Measurements from ENCODE around the gene LRRC71.

LRRC71 gene

DNA sequence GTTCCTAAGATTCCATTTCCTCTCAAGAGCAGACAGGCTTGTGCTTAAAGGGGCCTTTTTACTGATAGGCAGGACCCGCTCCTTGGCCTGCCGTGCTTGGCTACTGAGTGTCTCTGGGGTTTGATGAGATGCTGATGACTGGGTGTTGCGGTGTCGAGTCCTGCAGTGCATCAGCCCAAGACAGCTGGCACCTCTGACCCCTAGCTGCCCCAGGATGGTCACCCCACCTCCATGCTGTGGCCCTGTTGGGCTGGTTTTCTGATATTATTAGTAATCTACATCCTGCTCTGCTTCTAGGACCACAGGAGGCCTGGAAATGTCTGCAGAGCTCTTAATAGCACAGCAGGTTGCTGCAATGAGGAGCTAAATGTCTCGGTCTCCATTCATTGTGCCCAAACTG, 28.7 kb downstream of the LRRC71 start:
- no peak for DNase-seq

DNA sequence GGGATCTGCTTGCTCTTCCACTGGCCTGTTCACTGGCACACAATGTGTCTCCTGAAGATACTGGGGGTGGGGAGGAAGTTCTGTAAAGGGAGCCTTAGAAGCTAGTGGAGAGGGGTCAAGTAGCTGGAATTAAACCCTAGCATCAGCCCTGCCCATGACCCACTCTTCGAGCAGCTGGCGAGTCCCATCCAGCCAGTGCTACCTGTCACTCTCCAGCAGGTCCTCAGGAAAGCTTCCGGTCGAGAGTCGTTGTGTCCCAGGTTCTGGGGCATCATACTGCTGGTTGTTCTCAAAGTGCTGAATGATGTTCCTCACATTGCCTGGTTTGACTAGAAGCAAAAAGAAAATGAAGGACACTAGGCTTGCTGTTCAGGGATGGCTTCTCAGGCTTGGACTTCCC, 30.9 kb downstream of the LRRC71 start:
- DNase-seq, result no peak

GRCh38 chr1:156953571-156953970, 33.1 kb downstream of the LRRC71 start:
- DNase-seq, result no peak

- DNase-seq, result no peak
Observed at GRCh38 chr1:156956333-156956732, 35.9 kb downstream of the LRRC71 start.

- DNase-seq, result no peak
Observed at GRCh38 chr1:156957634-156958033, 37.2 kb downstream of the LRRC71 start.

GRCh38 chr1:156958247-156958714, 37.8 kb downstream of the LRRC71 start:
- no peak for DNase-seq

- no peak for DNase-seq
Observed at GRCh38 chr1:156959414-156959813, 39.0 kb downstream of the LRRC71 start.

DNA sequence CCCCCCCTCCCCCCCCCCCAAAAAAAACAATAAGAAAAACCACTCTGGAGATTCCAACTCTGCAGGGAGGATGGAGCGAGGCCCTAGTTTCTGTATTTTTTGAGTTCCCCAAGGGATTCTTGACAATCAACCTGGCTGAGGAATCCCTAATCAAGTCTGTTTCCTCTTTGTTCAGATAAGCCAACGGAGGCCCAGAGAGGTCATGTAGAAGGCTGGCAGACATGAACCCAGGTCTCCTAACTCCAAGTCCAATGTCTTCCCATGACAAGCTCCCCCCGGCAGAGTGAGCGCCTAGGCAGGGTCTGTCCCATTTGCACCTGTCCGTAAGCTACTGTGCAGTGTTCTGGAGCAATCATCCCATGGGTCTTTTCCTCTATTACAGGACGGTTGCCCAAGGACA, 39.5 kb downstream of the LRRC71 start:
- no peak for DNase-seq

- peak; percentile 6 for DNase-seq
Observed at GRCh38 chr1:156961709-156962108, 41.3 kb downstream of the LRRC71 start.

- DNase-seq, result peak; percentile 24
Observed at GRCh38 chr1:156963621-156964020, 43.2 kb downstream of the LRRC71 start.

GRCh38 chr1:156964441-156964840, 44.0 kb downstream of the LRRC71 start:
- no peak for DNase-seq

DNA sequence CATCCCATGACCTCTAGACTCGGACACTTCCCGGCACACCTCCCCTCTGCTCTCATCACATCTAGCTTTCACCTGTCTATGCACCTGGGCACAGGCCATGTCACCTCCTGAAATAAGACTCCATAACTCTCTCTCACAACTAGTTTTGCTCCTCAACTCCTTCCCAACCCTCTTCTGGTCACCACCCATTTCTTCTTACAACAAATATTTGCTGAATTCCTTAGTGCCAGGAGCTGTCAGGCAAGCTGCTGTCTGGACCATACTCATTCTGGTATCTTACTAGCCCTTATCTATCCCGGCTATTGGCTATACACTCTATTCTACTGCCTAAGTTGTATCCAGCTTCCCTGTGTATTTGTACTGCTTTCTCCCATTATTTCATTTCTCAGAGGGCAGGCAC, 49.1 kb downstream of the LRRC71 start:
- no peak for DNase-seq

DNA sequence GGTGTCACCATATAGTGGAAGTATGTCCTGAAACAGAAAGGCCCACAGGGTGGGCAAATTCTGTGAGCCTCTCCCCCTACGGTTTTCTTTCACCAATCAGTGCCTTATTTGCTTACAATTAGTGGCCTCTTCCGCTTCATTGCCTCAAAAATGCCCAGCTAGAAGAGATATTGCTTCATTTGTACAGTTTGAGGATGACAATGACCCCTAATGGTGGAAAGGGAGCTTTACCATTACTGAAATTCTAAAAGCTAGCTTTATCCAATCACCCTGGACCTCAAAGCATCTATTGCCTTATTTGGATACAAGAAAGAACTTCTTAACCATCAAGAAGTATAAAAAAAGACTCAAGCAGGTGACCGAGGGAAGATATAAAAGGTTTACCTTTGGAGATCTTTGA, 49.6 kb downstream of the LRRC71 start:
- DNase-seq, result no peak

DNA sequence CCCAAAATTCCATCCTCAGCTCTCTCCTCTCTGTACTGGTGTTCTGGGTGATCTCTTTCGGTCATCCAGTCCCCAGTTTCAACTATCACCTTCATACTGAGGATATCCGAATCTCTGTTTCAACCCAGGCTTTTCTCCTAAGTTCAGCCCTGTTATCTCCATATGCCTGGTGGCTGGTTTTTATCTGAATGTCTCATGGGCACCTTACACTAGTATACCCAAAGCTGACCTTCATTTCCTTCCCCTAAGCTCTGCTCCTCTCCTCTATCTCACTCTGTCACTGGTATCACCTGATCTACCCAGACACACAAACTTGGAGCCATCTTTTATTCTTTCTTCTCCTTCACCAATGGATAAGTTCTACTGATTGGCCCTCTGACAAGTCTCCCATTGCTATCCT, 53.0 kb downstream of the LRRC71 start:
- no peak for DNase-seq

DNA sequence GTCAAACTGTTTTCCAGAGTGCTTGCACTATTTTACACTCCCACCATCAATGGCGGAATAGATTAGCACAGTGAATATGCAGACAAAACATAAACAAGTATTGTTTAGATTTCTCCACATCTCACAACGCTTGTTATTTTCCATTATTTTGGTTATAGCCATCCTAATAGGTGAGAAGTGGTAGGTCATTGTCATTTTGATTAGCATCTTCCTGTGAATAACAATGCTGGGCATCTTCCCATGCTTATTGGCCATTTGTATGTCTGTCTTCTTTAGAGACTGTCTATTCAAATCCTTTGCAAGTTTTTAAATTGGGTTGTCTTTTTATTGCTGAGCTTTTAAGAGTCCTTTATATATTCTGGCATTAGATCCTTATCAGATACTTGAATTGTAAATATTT, 54.7 kb downstream of the LRRC71 start:
- DNase-seq, result no peak

DNA sequence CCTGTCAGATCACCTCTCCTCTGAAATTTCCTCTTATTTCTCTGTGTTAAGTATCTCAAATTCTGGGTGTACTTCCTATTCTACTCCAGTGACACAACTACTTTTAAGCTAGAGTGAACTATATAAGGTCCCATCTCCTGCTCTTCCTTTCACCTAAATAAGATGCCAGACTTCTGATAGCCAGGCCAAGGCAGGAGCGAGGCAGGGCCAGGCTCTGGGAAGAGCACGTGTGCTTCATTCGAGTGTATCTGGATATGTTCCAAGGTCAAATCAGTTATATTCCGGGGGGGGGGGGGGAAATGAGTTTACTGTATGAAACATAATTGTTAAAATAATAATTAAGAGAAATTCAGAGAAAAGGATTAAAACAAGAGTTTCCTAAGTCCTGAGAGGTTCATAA, 60.1 kb downstream of the LRRC71 start:
- DNase-seq, result no peak

All from activated naive CD4-positive, alpha-beta T cell treated with Interleukin-2 at 50 U/mL for 16 hours (primary cell).